ENCODE data around the gene ZNF354C.

ZNF354C gene

DNA sequence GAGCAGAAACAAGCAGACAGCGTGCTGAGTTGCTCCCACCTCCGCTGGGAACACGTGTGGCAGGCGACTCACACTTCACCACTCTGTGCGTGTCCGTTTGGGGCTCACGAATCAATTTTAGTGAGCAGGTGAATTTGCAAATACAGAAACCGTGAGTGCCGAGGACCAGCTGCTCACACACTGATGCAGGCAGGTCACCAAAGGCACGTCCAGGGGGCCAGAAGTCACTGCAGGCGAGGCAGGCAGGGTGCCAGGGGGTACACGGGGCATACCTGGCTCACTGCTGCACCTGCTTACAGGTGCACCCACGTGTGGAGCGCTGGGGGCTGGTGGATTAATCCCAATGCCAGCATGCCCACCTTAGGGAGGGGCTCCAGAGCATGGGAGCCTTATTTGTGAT, 68.8 kb downstream of the ZNF354C start:
- H3K4me3 ChIP-seq (ENCODE audit: low read length): no peak overlapping the region
- DNase-seq (ENCODE audit: low read depth): no peak
- TF ChIP-seq, protein P1, sequence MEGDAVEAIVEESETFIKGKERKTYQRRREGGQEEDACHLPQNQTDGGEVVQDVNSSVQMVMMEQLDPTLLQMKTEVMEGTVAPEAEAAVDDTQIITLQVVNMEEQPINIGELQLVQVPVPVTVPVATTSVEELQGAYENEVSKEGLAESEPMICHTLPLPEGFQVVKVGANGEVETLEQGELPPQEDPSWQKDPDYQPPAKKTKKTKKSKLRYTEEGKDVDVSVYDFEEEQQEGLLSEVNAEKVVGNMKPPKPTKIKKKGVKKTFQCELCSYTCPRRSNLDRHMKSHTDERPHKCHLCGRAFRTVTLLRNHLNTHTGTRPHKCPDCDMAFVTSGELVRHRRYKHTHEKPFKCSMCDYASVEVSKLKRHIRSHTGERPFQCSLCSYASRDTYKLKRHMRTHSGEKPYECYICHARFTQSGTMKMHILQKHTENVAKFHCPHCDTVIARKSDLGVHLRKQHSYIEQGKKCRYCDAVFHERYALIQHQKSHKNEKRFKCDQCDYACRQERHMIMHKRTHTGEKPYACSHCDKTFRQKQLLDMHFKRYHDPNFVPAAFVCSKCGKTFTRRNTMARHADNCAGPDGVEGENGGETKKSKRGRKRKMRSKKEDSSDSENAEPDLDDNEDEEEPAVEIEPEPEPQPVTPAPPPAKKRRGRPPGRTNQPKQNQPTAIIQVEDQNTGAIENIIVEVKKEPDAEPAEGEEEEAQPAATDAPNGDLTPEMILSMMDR (conservative IDR thresholded peaks at IDR 0.05; ENCODE audit: low read length): no peak

DNA sequence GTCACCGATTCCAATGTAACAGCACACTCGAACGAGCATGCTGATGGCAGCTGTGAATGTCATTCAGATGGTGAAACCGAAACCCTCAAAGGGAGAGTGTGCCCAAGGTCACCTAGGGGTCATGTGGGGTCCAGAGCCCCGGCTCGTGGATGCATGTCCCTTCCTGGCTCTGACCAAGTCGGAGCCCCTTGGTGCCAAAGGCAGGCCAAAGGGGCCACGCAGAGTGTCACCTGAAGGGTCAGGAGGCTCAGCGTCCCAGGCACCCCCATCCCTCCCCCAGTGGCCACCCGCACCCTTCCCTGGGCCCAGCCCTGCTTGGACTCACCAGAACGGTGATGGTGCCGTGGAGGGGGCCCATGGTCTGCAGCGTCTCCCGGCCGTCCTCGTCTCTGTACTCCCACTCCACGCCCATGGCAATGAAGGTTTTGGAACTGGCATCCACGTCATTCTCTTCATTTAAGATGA, 69.5 kb downstream of the ZNF354C start:
- TF ChIP-seq, protein P1 (conservative IDR thresholded peaks at IDR 0.05; ENCODE audit: low read length): no peak
- H3K4me3 ChIP-seq (ENCODE audit: low read length): no peak overlapping the region
- no peak for DNase-seq (ENCODE audit: low read depth)

DNA sequence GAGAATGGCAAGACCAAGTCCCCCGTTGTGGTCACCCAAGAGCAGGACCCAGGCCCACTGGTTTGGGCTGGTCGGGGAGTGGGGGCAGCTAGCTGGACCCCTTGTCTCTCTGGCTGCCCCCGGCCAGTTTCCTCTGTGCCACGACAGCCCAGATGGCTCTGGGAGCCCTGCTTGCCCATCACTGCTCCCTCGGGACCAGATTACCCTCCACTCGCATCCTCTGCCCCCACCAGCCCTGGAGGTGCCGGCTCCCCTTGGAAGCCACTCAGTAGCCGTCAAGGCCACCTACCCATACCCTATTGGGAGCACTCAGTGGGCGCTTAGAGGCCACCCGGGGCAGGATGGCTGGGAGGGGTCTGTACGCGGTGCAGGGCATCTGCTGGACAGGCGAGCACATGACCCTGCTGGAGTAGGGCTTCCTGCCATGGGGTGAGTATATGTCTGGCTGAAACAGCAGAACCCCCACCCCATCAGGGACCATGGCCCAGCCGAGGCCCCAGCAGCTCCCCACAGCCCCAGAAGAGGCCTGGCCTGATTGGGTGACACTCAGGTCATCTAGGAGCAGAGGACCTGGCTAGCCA, 70.0 kb downstream of the ZNF354C start:
- H3K4me3 ChIP-seq (ENCODE audit: low read length): no peak overlapping the region
- DNase-seq (ENCODE audit: low read depth): no peak
- TF ChIP-seq, protein P1 (conservative IDR thresholded peaks at IDR 0.05; ENCODE audit: low read length): no peak

DNA sequence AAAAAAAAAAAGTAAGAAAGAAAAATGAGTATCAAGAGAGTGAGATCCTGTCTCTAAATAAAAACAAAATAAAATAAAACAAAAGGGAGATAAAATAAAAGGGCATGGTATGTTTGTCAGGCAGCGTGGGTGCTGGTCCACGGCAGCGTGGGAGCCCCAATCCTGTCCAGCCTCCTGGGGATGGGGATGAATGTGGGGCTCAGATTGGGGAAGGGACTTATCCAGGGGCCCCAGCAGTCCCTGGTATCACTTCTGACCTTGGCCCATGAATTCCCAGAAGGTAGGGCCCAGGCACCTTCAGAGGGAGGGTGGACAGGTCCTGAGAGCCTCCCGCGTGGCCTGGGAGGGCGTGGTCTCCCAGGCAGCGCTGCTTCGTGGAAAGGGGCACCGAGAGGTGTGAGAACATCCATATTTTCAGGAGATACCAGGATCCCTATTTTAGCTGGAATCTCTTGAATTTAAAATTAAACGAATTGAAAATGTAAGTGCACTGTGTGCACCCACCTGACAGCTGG, 71.2 kb downstream of the ZNF354C start:
- TF ChIP-seq, protein P1 (conservative IDR thresholded peaks at IDR 0.05; ENCODE audit: low read length): no peak
- DNase-seq (ENCODE audit: low read depth): no peak
- no peak overlapping the region for H3K4me3 ChIP-seq (ENCODE audit: low read length)

DNA sequence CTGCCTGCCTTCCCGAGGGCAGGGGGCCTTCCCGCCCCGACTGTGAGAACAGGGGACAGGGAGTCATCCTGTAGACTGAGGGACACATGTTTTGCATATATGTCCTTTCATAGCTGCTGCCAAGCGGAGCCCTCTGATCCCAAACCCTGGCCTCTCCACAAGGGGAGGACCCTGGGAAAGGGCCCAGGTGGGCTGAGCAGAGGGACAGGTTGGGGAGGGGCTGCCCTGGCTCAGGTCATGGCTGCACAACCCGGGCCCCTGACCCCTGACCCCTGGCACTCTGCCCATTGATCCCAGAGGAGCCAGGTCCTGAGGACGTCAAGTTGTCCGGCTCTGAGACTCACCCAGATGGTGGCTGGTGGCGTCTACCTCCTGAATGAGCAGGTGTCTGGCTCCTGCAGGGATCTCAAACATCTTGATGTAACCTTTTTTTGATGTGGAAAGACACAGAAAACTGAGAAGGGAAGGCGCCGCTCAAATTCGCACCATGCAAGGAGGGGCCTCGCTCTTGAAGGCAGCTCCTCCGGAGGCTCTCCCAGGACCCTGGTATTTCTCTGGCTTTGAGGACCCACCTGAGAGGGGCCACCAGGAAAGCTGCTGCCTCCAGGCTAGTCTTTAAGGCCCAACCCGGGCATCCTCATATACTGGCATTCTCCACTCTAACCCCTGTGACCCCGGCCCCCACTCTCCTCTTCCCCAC, 71.9 kb downstream of the ZNF354C start:
- TF ChIP-seq, protein P1 (conservative IDR thresholded peaks at IDR 0.05; ENCODE audit: low read length): no peak
- DNase-seq (ENCODE audit: low read depth): no peak
- no peak overlapping the region for H3K4me3 ChIP-seq (ENCODE audit: low read length)

DNA sequence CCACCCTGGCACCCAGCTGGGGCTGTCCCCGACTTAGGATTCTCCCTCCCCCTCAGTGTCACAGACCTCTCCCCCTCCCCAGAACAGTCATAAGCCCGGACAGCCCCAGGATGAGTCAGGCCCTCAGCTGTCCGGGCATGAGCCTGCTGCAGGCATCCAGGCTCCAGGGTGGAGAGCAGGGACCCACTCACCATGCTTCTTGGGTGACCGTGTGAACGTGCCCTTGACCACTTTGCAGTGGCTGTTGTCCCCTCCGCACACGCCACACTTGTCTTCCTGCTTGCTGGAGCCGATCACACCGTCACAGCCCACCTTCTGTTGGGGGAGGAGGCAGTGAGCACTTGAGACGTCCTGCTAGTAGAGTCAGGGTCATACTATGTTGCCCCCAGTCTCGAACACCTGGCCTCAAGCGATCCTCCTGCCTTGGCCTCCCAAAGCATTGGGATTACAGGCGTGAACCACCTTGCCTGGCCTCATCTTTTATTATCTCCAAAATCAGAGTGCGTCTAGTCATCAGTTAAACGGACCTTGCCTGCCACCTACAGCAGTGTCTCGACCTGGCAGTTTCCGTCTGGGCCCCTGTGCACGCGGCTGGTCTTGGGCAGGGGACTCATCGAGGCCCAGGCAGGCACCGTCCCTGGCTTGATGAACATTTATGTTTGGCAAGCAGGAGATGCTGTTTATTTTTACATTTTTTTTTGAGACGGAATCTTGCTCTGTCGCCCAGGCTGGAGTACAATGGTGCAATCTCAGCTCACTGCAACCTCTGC, 72.6 kb downstream of the ZNF354C start:
- no peak for DNase-seq (ENCODE audit: low read depth)
- no peak overlapping the region for H3K4me3 ChIP-seq (ENCODE audit: low read length)

More for the DNA sequence above, 72.6 kb downstream of the ZNF354C start:
- TF ChIP-seq, protein P1 (conservative IDR thresholded peaks at IDR 0.05; ENCODE audit: low read length): no peak
